Measurements from ENCODE around the gene DMRTB1.

The DMRTB1 gene

DNA sequence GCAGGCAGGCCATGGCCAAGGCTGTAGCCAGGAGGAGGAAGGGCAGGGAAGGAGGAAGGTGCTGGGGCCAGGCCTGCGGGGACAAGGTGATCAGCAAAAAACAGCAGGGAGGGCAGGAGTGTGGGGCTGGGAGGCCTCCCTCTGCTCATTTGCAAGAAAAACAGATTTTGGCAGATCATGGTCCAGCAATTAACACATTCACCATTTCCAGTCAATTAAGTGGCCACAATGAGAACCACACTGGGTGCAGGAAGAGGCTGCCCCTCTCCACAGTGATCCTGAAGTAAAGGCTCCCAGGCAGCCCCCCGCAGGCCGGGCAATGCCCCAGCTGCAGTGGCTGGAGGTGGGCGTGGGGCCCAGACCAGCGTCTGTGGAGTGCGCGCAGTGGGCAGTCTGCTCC lies 54.6 kb downstream of the DMRTB1 start:
- no peaks in the 10 kb centered on the region for H3K36me3 ChIP-seq (replicated peaks; ENCODE audit: low read depth, low read length)
- H2AFZ ChIP-seq (ENCODE audit: low read depth, low read length), result no peak overlapping the region
- H3K9me3 ChIP-seq (ENCODE audit: insufficient read depth, low read length), result no peaks in the 10 kb centered on the region
- H3K4me2 ChIP-seq (ENCODE audit: low read length), result no peak overlapping the region
- H3K79me2 ChIP-seq (ENCODE audit: low read length), result no peaks in the 10 kb centered on the region
- TF ChIP-seq EZH2phosphoT487 (IDR thresholded peaks at IDR 0.05; ENCODE audit: low read depth), result no peak
- H3K4me3 ChIP-seq (ENCODE audit: low read length), result no peak overlapping the region
- H4K20me1 ChIP-seq (ENCODE audit: insufficient read depth, low read length), result no peaks in the 10 kb centered on the region
- H3K4me1 ChIP-seq (ENCODE audit: low read length), result peaks cover 5% of the 10 kb centered on the region; the same call in 1 of the 2 replicates
- no peaks in the 10 kb centered on the region for H3K27me3 ChIP-seq (ENCODE audit: low read depth, low read length)
- H3K27ac ChIP-seq (ENCODE audit: low read length), result no peak overlapping the region
- H3K9ac ChIP-seq (ENCODE audit: low read length), result no peak overlapping the region

- H3K79me2 ChIP-seq (ENCODE audit: low read length), result no peaks in the 10 kb centered on the region
- H3K9ac ChIP-seq (ENCODE audit: low read length), result no peak overlapping the region
- H3K4me3 ChIP-seq (ENCODE audit: low read length), result no peak overlapping the region
- H3K4me2 ChIP-seq (ENCODE audit: low read length), result no peak overlapping the region
- no peak for TF ChIP-seq EZH2phosphoT487 (IDR thresholded peaks at IDR 0.05; ENCODE audit: low read depth)
- TF ChIP-seq, protein P1, sequence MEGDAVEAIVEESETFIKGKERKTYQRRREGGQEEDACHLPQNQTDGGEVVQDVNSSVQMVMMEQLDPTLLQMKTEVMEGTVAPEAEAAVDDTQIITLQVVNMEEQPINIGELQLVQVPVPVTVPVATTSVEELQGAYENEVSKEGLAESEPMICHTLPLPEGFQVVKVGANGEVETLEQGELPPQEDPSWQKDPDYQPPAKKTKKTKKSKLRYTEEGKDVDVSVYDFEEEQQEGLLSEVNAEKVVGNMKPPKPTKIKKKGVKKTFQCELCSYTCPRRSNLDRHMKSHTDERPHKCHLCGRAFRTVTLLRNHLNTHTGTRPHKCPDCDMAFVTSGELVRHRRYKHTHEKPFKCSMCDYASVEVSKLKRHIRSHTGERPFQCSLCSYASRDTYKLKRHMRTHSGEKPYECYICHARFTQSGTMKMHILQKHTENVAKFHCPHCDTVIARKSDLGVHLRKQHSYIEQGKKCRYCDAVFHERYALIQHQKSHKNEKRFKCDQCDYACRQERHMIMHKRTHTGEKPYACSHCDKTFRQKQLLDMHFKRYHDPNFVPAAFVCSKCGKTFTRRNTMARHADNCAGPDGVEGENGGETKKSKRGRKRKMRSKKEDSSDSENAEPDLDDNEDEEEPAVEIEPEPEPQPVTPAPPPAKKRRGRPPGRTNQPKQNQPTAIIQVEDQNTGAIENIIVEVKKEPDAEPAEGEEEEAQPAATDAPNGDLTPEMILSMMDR (IDR thresholded peaks at IDR 0.05; ENCODE audit: low read depth, low read length), result no peak
- H3K27me3 ChIP-seq (ENCODE audit: low read depth, low read length), result no peaks in the 10 kb centered on the region
- no peak overlapping the region for H3K27ac ChIP-seq (ENCODE audit: low read length)
- H4K20me1 ChIP-seq (ENCODE audit: insufficient read depth, low read length), result no peaks in the 10 kb centered on the region
- H3K4me1 ChIP-seq (ENCODE audit: low read length), result peaks cover 5% of the 10 kb centered on the region; the same call in 1 of the 2 replicates
- H3K9me3 ChIP-seq (ENCODE audit: insufficient read depth, low read length), result no peaks in the 10 kb centered on the region
- H2AFZ ChIP-seq (ENCODE audit: low read depth, low read length), result no peak overlapping the region
- no peaks in the 10 kb centered on the region for H3K36me3 ChIP-seq (replicated peaks; ENCODE audit: low read depth, low read length)
These were observed 55.2 kb downstream of the DMRTB1 start for GRCh38 chr1:53514436-53514835.

DNA sequence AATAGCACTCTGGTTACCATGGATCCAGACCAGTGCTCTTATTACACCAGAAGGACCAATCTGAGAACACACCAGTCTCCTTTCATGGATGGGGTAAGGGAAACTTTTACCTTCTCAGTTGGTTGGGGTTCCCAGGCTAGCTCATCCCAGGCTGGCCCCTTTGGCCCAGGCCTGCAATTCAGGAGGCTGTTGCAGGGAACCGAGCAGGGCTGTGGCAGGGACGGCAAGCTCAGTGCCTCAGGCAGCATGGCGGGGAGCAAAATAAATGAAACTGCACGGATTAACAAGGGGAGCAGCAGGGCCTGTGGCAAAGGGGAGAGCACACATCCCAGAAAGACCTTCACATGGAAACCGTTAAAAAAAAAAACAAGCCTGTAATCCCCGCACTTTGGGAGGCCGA lies 57.0 kb downstream of the DMRTB1 start:
- H3K36me3 ChIP-seq (replicated peaks; ENCODE audit: low read depth, low read length), result no peaks in the 10 kb centered on the region
- H3K4me2 ChIP-seq (ENCODE audit: low read length), result no peak overlapping the region
- H4K20me1 ChIP-seq (ENCODE audit: insufficient read depth, low read length), result no peaks in the 10 kb centered on the region
- peaks cover 5% of the 10 kb centered on the region; the same call in 1 of the 2 replicates for H3K4me1 ChIP-seq (ENCODE audit: low read length)
- no peak overlapping the region for H2AFZ ChIP-seq (ENCODE audit: low read depth, low read length)
- H3K79me2 ChIP-seq (ENCODE audit: low read length), result no peaks in the 10 kb centered on the region
- H3K9me3 ChIP-seq (ENCODE audit: insufficient read depth, low read length), result no peaks in the 10 kb centered on the region
- no peak overlapping the region for H3K4me3 ChIP-seq (ENCODE audit: low read length)
- no peaks in the 10 kb centered on the region for H3K27me3 ChIP-seq (ENCODE audit: low read depth, low read length)
- no peak overlapping the region for H3K27ac ChIP-seq (ENCODE audit: low read length)
- TF ChIP-seq, protein P1 (IDR thresholded peaks at IDR 0.05; ENCODE audit: low read depth, low read length), result no peak
- TF ChIP-seq EZH2phosphoT487 (IDR thresholded peaks at IDR 0.05; ENCODE audit: low read depth), result no peak
- no peak overlapping the region for H3K9ac ChIP-seq (ENCODE audit: low read length)
